PC-9 (cell line): ENCODE measurements around the gene NFKB2. TPM values are rescaled to one million over a fixed set of nuclear protein-coding genes. Genes with fewer than 3 reads are reported as not detected.

Source experiments
- BruUV-seq: library from RNA; stranded (reverse); fragments of 400-500 nt; replicated peaks from 2 replicates; lab custom pipeline; 2021; lab: Mats Ljungman, UMichigan
- CTCF ChIA-PET: fragments of 300-600 bp; sonication (Branson Sonifier 250); formaldehyde crosslinking; loops from one replicate; lab custom pipeline; 2022; ENCODE audit warnings: antibody characterized with exemption; lab: Charles Lee
- POLR2A ChIA-PET: fragments of 300-600 bp; sonication (Branson Sonifier 250); formaldehyde crosslinking; loops from one replicate; lab custom pipeline; 2022; ENCODE audit warnings: antibody characterized with exemption; ENCODE audit not compliant: unreplicated experiment; lab: Charles Lee
- DNase-seq, 2 experiments: peaks; one replicate each; pipeline versions ENCODE4 v3.0.0 to v3.0.0-alpha.2; 2015 to 2022; ENCODE audit warnings: mixed read lengths in 1 of 2
- H2AFZ ChIP-seq: fragments of 200-600 bp; sonication (generic); 2 replicates; pipeline ENCODE4 v1.8.1; 2017; ENCODE audit warnings: antibody characterized with exemption
- H3F3A ChIP-seq: fragments of 200-600 bp; sonication (generic); 2 replicates; pipeline ENCODE4 v1.8.1; 2017; ENCODE audit warnings: antibody characterized with exemption, mild to moderate bottlenecking, low read depth; ENCODE audit not compliant: insufficient read depth
- H3K27ac ChIP-seq: fragments of 200-600 bp; sonication (generic); 2 replicates; pipeline ENCODE4 v1.6.1; 2016; ENCODE audit warnings: mixed run types
- H3K27me3 ChIP-seq: fragments of 200-600 bp; sonication (generic); 2 replicates; pipeline ENCODE4 v1.6.1; 2016; ENCODE audit warnings: low read depth, mixed run types; ENCODE audit not compliant: insufficient read depth
- H3K36me3 ChIP-seq: fragments of 200-600 bp; sonication (generic); 2 replicates; pipeline ENCODE4 v1.6.1; 2016; ENCODE audit warnings: low read depth, mixed run types
- H3K4me1 ChIP-seq: fragments of 200-600 bp; sonication (generic); replicated peaks from 2 replicates; pipeline ENCODE4 v1.6.1; 2016; ENCODE audit warnings: mixed run types; ENCODE audit not compliant: insufficient read depth
- H3K4me2 ChIP-seq: fragments of 200-600 bp; sonication (generic); 2 replicates; pipeline ENCODE4 v1.6.1; 2017; ENCODE audit warnings: mixed run types
- H3K4me3 ChIP-seq: fragments of 200-600 bp; sonication (generic); 2 replicates; pipeline ENCODE4 v1.6.1; 2016; ENCODE audit warnings: mixed run types
- H3K79me2 ChIP-seq: fragments of 200-600 bp; sonication (generic); 2 replicates; pipeline ENCODE4 v1.6.1; 2017; ENCODE audit warnings: low read depth, mixed run types
- H3K9me2 ChIP-seq: fragments of 200-600 bp; sonication (generic); 2 replicates; pipeline ENCODE4 v1.8.1; 2017; ENCODE audit warnings: mild to moderate bottlenecking; ENCODE audit not compliant: insufficient read depth
- H3K9me3 ChIP-seq: fragments of 200-600 bp; sonication (generic); 2 replicates; pipeline ENCODE4 v1.8.1; 2016; ENCODE audit warnings: low read depth; ENCODE audit not compliant: insufficient read depth
- H4K20me1 ChIP-seq: fragments of 200-600 bp; sonication (generic); 2 replicates; pipeline ENCODE4 v1.8.1; 2017; ENCODE audit not compliant: insufficient read depth
- EZH2 ChIP-seq: fragments of 200-600 bp; sonication (generic); IDR thresholded peaks from 2 replicates; pipeline ENCODE4 v1.8.0; 2017; ENCODE audit warnings: antibody characterized with exemption, low read depth
- intact Hi-C: fragments of 100-400 bp; cut with micrococcal nuclease; formaldehyde crosslinking; loops from one replicate; pipeline ENCODE4 v1.10.0; 2022; ENCODE audit not compliant: unreplicated experiment
- total RNA-seq: library from RNA; stranded (reverse); gene quantifications from 2 replicates; pipeline ENCODE4 v1.2.3, GENCODE V29; 2021
- TF ChIP-seq, protein P1 (sequence below): fragments of 200-600 bp; sonication (generic); conservative IDR thresholded peaks from 2 replicates; pipeline ENCODE4 v1.6.1; 2017; ENCODE audit warnings: mixed run types, antibody characterized with exemption, mild to moderate bottlenecking, moderate library complexity

Gene NFKB2
- total RNA-seq, 1 experiment from 2014 or later, result 26.3 TPM

DNA sequence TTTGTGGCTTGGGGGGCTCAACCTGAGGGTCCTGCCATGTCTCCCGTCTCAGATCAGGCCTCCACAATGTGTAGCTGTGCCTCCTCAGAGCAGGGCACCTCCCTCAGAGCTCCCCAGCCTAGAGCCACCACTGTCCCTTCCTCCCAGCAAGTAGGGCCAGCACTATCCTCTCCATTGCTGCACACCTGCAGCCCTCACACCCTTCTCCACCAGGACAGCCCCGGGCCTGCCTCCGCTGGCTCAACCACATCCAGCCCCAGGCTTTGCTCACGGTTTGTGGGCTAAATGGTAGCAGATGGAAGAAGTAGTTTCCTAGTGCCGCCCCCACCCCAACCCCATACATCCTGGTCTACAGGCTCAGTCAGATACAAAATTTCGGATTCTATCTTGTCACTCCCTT is 10.1 kb downstream of the NFKB2 start:
- Histone ChIP-seq H3K79me2 (no peaks in the 10 kb centered on the region), H2AFZ (no peak overlapping the region), H3K9me2 (no peaks in the 10 kb centered on the region), H3K36me3 (no peaks in the 10 kb centered on the region), H3F3A (peaks cover 4% of the 10 kb centered on the region; the same call in 1 of the 2 replicates), H3K27ac (no peak overlapping the region), H4K20me1 (no peaks in the 10 kb centered on the region), H3K4me1 (peaks cover 13% of the 10 kb centered on the region), H3K4me2 (no peak overlapping the region), H3K4me3 (no peak overlapping the region), H3K27me3 (peaks cover 11% of the 10 kb centered on the region; the same call in 1 of the 2 replicates), H3K9me3 (no peaks in the 10 kb centered on the region)
- TF ChIP-seq, protein P1, sequence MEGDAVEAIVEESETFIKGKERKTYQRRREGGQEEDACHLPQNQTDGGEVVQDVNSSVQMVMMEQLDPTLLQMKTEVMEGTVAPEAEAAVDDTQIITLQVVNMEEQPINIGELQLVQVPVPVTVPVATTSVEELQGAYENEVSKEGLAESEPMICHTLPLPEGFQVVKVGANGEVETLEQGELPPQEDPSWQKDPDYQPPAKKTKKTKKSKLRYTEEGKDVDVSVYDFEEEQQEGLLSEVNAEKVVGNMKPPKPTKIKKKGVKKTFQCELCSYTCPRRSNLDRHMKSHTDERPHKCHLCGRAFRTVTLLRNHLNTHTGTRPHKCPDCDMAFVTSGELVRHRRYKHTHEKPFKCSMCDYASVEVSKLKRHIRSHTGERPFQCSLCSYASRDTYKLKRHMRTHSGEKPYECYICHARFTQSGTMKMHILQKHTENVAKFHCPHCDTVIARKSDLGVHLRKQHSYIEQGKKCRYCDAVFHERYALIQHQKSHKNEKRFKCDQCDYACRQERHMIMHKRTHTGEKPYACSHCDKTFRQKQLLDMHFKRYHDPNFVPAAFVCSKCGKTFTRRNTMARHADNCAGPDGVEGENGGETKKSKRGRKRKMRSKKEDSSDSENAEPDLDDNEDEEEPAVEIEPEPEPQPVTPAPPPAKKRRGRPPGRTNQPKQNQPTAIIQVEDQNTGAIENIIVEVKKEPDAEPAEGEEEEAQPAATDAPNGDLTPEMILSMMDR, result no peak
- TF ChIP-seq EZH2, result no peak
- intact Hi-C loops, result no loop called here
- BruUV-seq, result no TSS peak
- POLR2A ChIA-PET, result no interaction called here
- DNase-seq, result no peak
- CTCF ChIA-PET, result no interaction called here

DNA sequence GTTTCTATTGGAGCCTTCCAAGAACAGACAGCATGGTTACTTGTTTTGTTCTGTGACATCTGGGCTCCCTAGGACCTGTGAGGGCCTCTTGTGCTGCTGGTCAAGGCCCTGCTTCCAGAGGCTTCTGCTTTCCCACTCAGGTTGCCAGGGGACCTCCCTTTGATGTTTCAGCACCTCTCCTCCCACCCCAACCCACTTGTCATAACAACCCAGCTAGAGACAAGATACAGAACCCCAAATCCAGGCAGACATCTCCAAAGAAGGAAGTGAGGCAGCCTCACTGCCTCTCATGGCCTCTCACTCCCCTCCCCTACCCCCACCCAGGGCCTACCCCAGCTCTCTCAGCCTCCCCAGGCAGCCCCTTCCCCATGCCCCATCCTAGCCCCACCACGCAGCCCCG is 11.3 kb downstream of the NFKB2 start:
- H3K4me3 ChIP-seq, result no peak overlapping the region
- H4K20me1 ChIP-seq, result no peaks in the 10 kb centered on the region
- no TSS peak for BruUV-seq
- H3K27ac ChIP-seq, result no peak overlapping the region
- H3F3A ChIP-seq, result no peaks in the 10 kb centered on the region; the same call in 1 of the 2 replicates
- TF ChIP-seq EZH2, result no peak
- TF ChIP-seq, protein P1, result no peak
- no peak overlapping the region for H2AFZ ChIP-seq
- H3K36me3 ChIP-seq, result no peaks in the 10 kb centered on the region
- DNase-seq, result no peak
- intact Hi-C loops, result no loop called here
- no peaks in the 10 kb centered on the region for H3K79me2 ChIP-seq
- H3K4me2 ChIP-seq, result no peak overlapping the region
- H3K9me2 ChIP-seq, result no peaks in the 10 kb centered on the region
- ChIA-PET CTCF (interaction anchor here (0.6 kb wide), 1 partner anchor 19 kb away, joined by 3 read pairs; no protein-coding TSS in a partner anchor), POLR2A (no interaction called here)
- H3K9me3 ChIP-seq, result no peaks in the 10 kb centered on the region
- peaks cover 7% of the 10 kb centered on the region; the same call in 1 of the 2 replicates for H3K4me1 ChIP-seq
- peaks cover 18% of the 10 kb centered on the region; the same call in 1 of the 2 replicates for H3K27me3 ChIP-seq

DNA sequence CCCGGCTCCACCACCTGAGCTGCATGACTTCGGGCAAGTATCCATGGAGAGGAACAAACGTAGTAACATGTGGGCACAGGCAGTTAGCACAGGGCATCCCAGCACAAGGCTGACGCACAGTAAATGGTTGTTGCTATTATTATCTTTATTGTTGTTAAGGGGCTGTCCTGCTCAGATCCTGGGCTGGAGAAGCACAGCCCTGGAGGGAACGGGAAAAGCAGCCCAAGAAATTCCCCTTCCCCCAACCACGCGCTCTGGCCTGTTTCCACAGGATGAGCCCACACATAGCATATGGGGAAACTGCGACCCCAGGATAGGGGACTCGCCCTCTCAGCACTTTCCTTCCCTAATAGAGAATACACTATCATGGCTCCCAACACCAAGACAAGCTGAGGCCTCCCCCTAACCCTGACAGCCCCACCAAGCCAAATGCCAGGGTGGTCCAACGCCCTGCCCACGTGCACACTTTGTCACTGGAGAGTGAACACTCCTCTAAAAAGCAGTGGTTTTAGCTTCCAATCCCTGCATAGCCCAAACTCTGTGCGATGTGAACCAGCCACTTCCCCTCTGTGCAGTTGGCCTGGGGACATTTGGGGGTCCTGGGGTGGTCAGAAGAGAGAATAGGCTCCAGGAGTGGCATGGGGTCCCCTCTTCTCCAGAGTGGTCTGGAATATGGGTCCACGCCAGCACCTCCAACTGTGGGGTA is 12.1 kb downstream of the NFKB2 start:
- H2AFZ ChIP-seq, result no peak overlapping the region
- no peak overlapping the region for H3K4me2 ChIP-seq
- no peaks in the 10 kb centered on the region for H3K79me2 ChIP-seq
- DNase-seq, result no peak
- H4K20me1 ChIP-seq, result no peaks in the 10 kb centered on the region
- no peak overlapping the region for H3K27ac ChIP-seq
- H3K27me3 ChIP-seq, result peaks cover 25% of the 10 kb centered on the region
- CTCF ChIA-PET, result interaction anchor here (0.6 kb wide), 1 partner anchor 20 kb away, joined by 3 read pairs; no protein-coding TSS in a partner anchor
- H3K4me3 ChIP-seq, result no peak overlapping the region
- H3K9me3 ChIP-seq, result no peaks in the 10 kb centered on the region
- no peaks in the 10 kb centered on the region for H3F3A ChIP-seq
- H3K9me2 ChIP-seq, result no peaks in the 10 kb centered on the region
- no peak for TF ChIP-seq EZH2
- TF ChIP-seq, protein P1, result no peak
- no TSS peak for BruUV-seq
- no peaks in the 10 kb centered on the region for H3K36me3 ChIP-seq
- H3K4me1 ChIP-seq, result no peaks in the 10 kb centered on the region
- intact Hi-C loops, result no loop called here
- POLR2A ChIA-PET, result no interaction called here
